GM23338 (cell line): Measurements from ENCODE around the gene BMPER. TPM values are rescaled to one million over a fixed set of nuclear protein-coding genes. Genes with fewer than 3 reads are reported as not detected.

Experiments
- ATAC-seq: fragments of 200-7000 bp; cut with Tn5 transposase; 3 replicates; pipeline ENCODE4 v1.9.1; 2020
- DNase-seq: peaks from one replicate; pipeline ENCODE4 v3.0.0-alpha.2; 2015; ENCODE audit warnings: low spot score
- H2AFZ ChIP-seq: fragments of 200-600 bp; sonication (generic); 2 replicates; pipeline ENCODE4 v1.8.0; 2016; ENCODE audit warnings: antibody characterized with exemption, mild to moderate bottlenecking, moderate library complexity
- H3F3A ChIP-seq: fragments of 200-600 bp; sonication (generic); replicated peaks from 2 replicates; pipeline ENCODE4 v1.8.0; 2017; ENCODE audit warnings: antibody characterized with exemption, mixed run types, low read depth
- H3K27ac ChIP-seq: fragments of 200-600 bp; sonication (generic); 2 replicates; pipeline ENCODE4 v1.6.1; 2016; ENCODE audit warnings: low read depth
- H3K27me3 ChIP-seq: fragments of 200-600 bp; sonication (generic); 2 replicates; pipeline ENCODE4 v1.8.0; 2016; ENCODE audit warnings: mild to moderate bottlenecking, mixed run types, moderate library complexity; ENCODE audit not compliant: insufficient read depth
- H3K36me3 ChIP-seq: fragments of 200-600 bp; sonication (generic); 2 replicates; pipeline ENCODE4 v1.8.0; 2016; ENCODE audit warnings: mild to moderate bottlenecking; ENCODE audit not compliant: insufficient read depth
- H3K4me1 ChIP-seq: fragments of 200-600 bp; sonication (generic); 2 replicates; pipeline ENCODE4 v1.8.0; 2016; ENCODE audit warnings: mild to moderate bottlenecking, moderate library complexity; ENCODE audit not compliant: insufficient read depth
- H3K4me2 ChIP-seq: fragments of 200-600 bp; sonication (generic); 2 replicates; pipeline ENCODE4 v1.7.1; 2017; ENCODE audit warnings: mixed run types
- H3K4me3 ChIP-seq: fragments of 200-600 bp; sonication (generic); 2 replicates; pipeline ENCODE4 v1.6.1; 2016; ENCODE audit warnings: mixed run types
- H3K79me2 ChIP-seq: fragments of 200-600 bp; sonication (generic); replicated peaks from 2 replicates; pipeline ENCODE4 v1.8.0; 2017; ENCODE audit warnings: mild to moderate bottlenecking; ENCODE audit not compliant: insufficient read depth
- H3K9me2 ChIP-seq: fragments of 200-600 bp; sonication (generic); 2 replicates; pipeline ENCODE4 v1.8.0; 2017; ENCODE audit not compliant: insufficient read depth
- H4K20me1 ChIP-seq: fragments of 200-600 bp; sonication (generic); replicated peaks from 2 replicates; pipeline ENCODE4 v1.8.0; 2017; ENCODE audit warnings: mild to moderate bottlenecking; ENCODE audit not compliant: insufficient read depth
- H3K27ac Mint-ChIP-seq: 2 replicates; pipeline ENCODE4 v1.8.0; 2020; ENCODE audit warnings: inconsistent platforms, mild to moderate bottlenecking, moderate library complexity, mixed read lengths
- H3K27me3 Mint-ChIP-seq: 3 replicates; pipeline ENCODE4 v1.8.0; 2022; ENCODE audit warnings: low read depth, mild to moderate bottlenecking, moderate library complexity, mixed read lengths, inconsistent platforms; ENCODE audit not compliant: insufficient read depth, poor library complexity
- H3K36me3 Mint-ChIP-seq: 3 replicates; pipeline ENCODE4 v1.8.0; 2021; ENCODE audit warnings: low read depth, mild to moderate bottlenecking, inconsistent platforms, moderate library complexity, mixed read lengths
- H3K4me1 Mint-ChIP-seq: 3 replicates; pipeline ENCODE4 v1.8.0; 2020; ENCODE audit warnings: mild to moderate bottlenecking, inconsistent platforms, mixed read lengths
- H3K4me3 Mint-ChIP-seq: 3 replicates; pipeline ENCODE4 v1.8.0; 2021; ENCODE audit warnings: moderate library complexity, mild to moderate bottlenecking, inconsistent platforms, mixed read lengths
- H3K9me3 Mint-ChIP-seq: 3 replicates; pipeline ENCODE4 v1.8.0; 2020; ENCODE audit warnings: moderate library complexity, mild to moderate bottlenecking, inconsistent platforms, mixed read lengths
- CREB1 ChIP-seq: fragments of 250-450 bp; sonication (Bioruptor Pico); IDR thresholded peaks from 2 replicates; pipeline ENCODE4 v1.5.0; 2020; ENCODE audit warnings: low read depth, mild to moderate bottlenecking, moderate library complexity
- EZH2 ChIP-seq: fragments of 200-600 bp; sonication (generic); IDR thresholded peaks from one replicate; pipeline ENCODE4 v1.8.0; 2017; ENCODE audit warnings: antibody characterized with exemption, mild to moderate bottlenecking, low read depth; ENCODE audit not compliant: unreplicated experiment
- EZH2phosphoT487 ChIP-seq: fragments of 200-600 bp; sonication (generic); IDR thresholded peaks from one replicate; pipeline ENCODE4 v1.8.1; 2018; ENCODE audit warnings: antibody characterized with exemption; ENCODE audit not compliant: unreplicated experiment
- JUNB ChIP-seq: IDR thresholded peaks from one replicate; pipeline ENCODE4 v1.6.1; 2016; ENCODE audit warnings: antibody characterized with exemption; ENCODE audit not compliant: unreplicated experiment
- POLR2AphosphoS5 ChIP-seq: IDR thresholded peaks from 2 replicates; pipeline ENCODE4 v1.6.1; 2016; ENCODE audit warnings: antibody characterized with exemption, low read depth
- ZNF114 ChIP-seq: fragments of 250-450 bp; sonication (Bioruptor Pico); IDR thresholded peaks from 2 replicates; pipeline ENCODE4 v1.5.0; 2020; ENCODE audit warnings: mild to moderate bottlenecking, moderate library complexity
- polyA plus RNA-seq: library from polyadenylated mRNA; unstranded; fragments of >200 nt; fragmentation: Nextera tagmentation; extraction: Ambion mirVana; gene quantifications from 2 replicates; pipeline ENCODE4 v1.2.1, GENCODE V29; 2016
- total RNA-seq: library from RNA; depleted of rRNA; stranded (reverse); fragments of >200 nt; shearing (Covaris generic); gene quantifications from 2 replicates; pipeline ENCODE4 v1.2.3, GENCODE V29; 2014
- TF ChIP-seq, protein P1 (sequence below), 2 experiments: fragments of 200-600 bp in 1 of 2; sonication (generic) in 1 of 2; conservative IDR thresholded peaks; 2 replicates each; pipeline versions ENCODE4 v1.5.1 to v1.6.1; 2016 to 2017; ENCODE audit warnings: antibody characterized with exemption in 2 of 2, low read depth in 2 of 2, mild to moderate bottlenecking in 2 of 2, moderate library complexity in 1 of 2
- TF ChIP-seq, protein P2 (sequence below): fragments of 250-450 bp; sonication (Bioruptor Pico); IDR thresholded peaks from 2 replicates; pipeline ENCODE4 v1.5.0; 2020; ENCODE audit warnings: mild to moderate bottlenecking, moderate library complexity
- TF ChIP-seq, protein P3 (sequence below): IDR thresholded peaks from 2 replicates; pipeline ENCODE4 v1.6.1; 2016; ENCODE audit warnings: antibody characterized with exemption
- TF ChIP-seq, protein P4 (sequence below): IDR thresholded peaks from one replicate; pipeline ENCODE4 v1.6.1; 2018; ENCODE audit warnings: antibody characterized with exemption; ENCODE audit not compliant: unreplicated experiment

BMPER gene
- total and polyA plus RNA-seq, 2 experiments from 2014 or later: 0.53 to 1.4 TPM

DNA sequence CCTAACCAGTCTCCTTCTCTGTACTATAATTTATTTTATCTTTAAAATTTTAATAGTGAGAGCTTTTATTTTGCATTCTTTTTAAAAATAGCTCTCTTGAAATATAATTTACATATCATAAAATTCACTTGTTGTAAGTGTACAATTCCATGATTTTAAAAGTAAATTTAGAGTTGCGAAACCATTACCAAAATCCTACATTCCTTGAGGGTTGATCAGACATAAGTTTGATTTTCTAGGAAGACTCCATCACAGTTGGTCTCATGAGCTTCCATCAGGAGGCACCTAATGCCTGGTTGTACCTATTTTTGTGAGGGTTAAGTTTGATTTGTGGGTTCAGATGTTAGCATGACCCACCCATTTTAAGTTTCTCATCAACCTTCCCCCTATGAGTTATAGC is 108.1 kb downstream of the BMPER start:
- Mint-ChIP-seq H3K36me3 (no peaks in the 10 kb centered on the region), H3K4me1 (peaks cover 3% of the 10 kb centered on the region; the same call in 2 of the 3 replicates), H3K27me3 (no peaks in the 10 kb centered on the region), H3K4me3 (no peak overlapping the region), H3K27ac (no peak overlapping the region), H3K9me3 (no peaks in the 10 kb centered on the region)
- H3K27me3 ChIP-seq: no peaks in the 10 kb centered on the region
- no peaks in the 10 kb centered on the region for H4K20me1 ChIP-seq
- no peak for TF ChIP-seq EZH2
- TF ChIP-seq, protein P1, sequence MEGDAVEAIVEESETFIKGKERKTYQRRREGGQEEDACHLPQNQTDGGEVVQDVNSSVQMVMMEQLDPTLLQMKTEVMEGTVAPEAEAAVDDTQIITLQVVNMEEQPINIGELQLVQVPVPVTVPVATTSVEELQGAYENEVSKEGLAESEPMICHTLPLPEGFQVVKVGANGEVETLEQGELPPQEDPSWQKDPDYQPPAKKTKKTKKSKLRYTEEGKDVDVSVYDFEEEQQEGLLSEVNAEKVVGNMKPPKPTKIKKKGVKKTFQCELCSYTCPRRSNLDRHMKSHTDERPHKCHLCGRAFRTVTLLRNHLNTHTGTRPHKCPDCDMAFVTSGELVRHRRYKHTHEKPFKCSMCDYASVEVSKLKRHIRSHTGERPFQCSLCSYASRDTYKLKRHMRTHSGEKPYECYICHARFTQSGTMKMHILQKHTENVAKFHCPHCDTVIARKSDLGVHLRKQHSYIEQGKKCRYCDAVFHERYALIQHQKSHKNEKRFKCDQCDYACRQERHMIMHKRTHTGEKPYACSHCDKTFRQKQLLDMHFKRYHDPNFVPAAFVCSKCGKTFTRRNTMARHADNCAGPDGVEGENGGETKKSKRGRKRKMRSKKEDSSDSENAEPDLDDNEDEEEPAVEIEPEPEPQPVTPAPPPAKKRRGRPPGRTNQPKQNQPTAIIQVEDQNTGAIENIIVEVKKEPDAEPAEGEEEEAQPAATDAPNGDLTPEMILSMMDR (conservative IDR thresholded peaks at IDR 0.05; ENCODE audit: low read depth in 2 of 2): no peak
- TF ChIP-seq JUNB: no peak
- TF ChIP-seq, protein P2, sequence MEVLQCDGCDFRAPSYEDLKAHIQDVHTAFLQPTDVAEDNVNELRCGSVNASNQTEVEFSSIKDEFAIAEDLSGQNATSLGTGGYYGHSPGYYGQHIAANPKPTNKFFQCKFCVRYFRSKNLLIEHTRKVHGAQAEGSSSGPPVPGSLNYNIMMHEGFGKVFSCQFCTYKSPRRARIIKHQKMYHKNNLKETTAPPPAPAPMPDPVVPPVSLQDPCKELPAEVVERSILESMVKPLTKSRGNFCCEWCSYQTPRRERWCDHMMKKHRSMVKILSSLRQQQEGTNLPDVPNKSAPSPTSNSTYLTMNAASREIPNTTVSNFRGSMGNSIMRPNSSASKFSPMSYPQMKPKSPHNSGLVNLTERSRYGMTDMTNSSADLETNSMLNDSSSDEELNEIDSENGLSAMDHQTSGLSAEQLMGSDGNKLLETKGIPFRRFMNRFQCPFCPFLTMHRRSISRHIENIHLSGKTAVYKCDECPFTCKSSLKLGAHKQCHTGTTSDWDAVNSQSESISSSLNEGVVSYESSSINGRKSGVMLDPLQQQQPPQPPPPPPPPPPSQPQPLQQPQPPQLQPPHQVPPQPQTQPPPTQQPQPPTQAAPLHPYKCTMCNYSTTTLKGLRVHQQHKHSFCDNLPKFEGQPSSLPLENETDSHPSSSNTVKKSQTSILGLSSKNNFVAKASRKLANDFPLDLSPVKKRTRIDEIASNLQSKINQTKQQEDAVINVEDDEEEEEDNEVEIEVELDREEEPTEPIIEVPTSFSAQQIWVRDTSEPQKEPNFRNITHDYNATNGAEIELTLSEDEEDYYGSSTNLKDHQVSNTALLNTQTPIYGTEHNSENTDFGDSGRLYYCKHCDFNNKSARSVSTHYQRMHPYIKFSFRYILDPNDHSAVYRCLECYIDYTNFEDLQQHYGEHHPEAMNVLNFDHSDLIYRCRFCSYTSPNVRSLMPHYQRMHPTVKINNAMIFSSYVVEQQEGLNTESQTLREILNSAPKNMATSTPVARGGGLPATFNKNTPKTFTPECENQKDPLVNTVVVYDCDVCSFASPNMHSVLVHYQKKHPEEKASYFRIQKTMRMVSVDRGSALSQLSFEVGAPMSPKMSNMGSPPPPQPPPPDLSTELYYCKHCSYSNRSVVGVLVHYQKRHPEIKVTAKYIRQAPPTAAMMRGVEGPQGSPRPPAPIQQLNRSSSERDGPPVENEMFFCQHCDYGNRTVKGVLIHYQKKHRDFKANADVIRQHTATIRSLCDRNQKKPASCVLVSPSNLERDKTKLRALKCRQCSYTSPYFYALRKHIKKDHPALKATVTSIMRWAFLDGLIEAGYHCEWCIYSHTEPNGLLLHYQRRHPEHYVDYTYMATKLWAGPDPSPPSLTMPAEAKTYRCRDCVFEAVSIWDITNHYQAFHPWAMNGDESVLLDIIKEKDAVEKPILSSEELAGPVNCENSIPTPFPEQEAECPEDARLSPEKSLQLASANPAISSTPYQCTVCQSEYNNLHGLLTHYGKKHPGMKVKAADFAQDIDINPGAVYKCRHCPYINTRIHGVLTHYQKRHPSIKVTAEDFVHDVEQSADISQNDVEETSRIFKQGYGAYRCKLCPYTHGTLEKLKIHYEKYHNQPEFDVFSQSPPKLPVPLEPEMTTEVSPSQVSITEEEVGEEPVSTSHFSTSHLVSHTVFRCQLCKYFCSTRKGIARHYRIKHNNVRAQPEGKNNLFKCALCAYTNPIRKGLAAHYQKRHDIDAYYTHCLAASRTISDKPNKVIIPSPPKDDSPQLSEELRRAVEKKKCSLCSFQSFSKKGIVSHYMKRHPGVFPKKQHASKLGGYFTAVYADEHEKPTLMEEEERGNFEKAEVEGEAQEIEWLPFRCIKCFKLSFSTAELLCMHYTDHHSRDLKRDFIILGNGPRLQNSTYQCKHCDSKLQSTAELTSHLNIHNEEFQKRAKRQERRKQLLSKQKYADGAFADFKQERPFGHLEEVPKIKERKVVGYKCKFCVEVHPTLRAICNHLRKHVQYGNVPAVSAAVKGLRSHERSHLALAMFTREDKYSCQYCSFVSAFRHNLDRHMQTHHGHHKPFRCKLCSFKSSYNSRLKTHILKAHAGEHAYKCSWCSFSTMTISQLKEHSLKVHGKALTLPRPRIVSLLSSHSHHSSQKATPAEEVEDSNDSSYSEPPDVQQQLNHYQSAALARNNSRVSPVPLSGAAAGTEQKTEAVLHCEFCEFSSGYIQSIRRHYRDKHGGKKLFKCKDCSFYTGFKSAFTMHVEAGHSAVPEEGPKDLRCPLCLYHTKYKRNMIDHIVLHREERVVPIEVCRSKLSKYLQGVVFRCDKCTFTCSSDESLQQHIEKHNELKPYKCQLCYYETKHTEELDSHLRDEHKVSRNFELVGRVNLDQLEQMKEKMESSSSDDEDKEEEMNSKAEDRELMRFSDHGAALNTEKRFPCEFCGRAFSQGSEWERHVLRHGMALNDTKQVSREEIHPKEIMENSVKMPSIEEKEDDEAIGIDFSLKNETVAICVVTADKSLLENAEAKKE (CRISPR knock-in tag): no peak
- no peak for TF ChIP-seq ZNF114 (CRISPR knock-in tag)
- TF ChIP-seq, protein P3, sequence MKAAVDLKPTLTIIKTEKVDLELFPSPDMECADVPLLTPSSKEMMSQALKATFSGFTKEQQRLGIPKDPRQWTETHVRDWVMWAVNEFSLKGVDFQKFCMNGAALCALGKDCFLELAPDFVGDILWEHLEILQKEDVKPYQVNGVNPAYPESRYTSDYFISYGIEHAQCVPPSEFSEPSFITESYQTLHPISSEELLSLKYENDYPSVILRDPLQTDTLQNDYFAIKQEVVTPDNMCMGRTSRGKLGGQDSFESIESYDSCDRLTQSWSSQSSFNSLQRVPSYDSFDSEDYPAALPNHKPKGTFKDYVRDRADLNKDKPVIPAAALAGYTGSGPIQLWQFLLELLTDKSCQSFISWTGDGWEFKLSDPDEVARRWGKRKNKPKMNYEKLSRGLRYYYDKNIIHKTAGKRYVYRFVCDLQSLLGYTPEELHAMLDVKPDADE: no peak
- no peak for TF ChIP-seq CREB1
- TF ChIP-seq POLR2AphosphoS5: no peak
- TF ChIP-seq, protein P4, sequence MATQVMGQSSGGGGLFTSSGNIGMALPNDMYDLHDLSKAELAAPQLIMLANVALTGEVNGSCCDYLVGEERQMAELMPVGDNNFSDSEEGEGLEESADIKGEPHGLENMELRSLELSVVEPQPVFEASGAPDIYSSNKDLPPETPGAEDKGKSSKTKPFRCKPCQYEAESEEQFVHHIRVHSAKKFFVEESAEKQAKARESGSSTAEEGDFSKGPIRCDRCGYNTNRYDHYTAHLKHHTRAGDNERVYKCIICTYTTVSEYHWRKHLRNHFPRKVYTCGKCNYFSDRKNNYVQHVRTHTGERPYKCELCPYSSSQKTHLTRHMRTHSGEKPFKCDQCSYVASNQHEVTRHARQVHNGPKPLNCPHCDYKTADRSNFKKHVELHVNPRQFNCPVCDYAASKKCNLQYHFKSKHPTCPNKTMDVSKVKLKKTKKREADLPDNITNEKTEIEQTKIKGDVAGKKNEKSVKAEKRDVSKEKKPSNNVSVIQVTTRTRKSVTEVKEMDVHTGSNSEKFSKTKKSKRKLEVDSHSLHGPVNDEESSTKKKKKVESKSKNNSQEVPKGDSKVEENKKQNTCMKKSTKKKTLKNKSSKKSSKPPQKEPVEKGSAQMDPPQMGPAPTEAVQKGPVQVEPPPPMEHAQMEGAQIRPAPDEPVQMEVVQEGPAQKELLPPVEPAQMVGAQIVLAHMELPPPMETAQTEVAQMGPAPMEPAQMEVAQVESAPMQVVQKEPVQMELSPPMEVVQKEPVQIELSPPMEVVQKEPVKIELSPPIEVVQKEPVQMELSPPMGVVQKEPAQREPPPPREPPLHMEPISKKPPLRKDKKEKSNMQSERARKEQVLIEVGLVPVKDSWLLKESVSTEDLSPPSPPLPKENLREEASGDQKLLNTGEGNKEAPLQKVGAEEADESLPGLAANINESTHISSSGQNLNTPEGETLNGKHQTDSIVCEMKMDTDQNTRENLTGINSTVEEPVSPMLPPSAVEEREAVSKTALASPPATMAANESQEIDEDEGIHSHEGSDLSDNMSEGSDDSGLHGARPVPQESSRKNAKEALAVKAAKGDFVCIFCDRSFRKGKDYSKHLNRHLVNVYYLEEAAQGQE: no peak
- no peak for TF ChIP-seq EZH2phosphoT487
- ATAC-seq (no peak), DNase-seq (no peak)
- no peak overlapping the region for H3K27ac ChIP-seq
- H3K4me2 ChIP-seq: no peak overlapping the region
- peaks cover 11% of the 10 kb centered on the region; the same call in 1 of the 2 replicates for H3K4me1 ChIP-seq
- H3K36me3 ChIP-seq: no peaks in the 10 kb centered on the region
- peaks cover 10% of the 10 kb centered on the region; the same call in 1 of the 2 replicates for H3K9me2 ChIP-seq
- no peaks in the 10 kb centered on the region for H3K79me2 ChIP-seq
- no peaks in the 10 kb centered on the region for H3F3A ChIP-seq
- no peak overlapping the region for H3K4me3 ChIP-seq
- no peak overlapping the region for H2AFZ ChIP-seq
